IMR-90 (cell line): ENCODE results near the gene IGSF9B. TPM values are rescaled to one million over a fixed set of nuclear protein-coding genes. Genes with fewer than 3 reads are reported as not detected.

ENCODE experiments used
- ATAC-seq: fragments of 200-7000 bp; cut with Tn5 transposase; 2 replicates; pipeline ENCODE4 v1.9.1; 2020; ENCODE audit warnings: low read depth, mild to moderate bottlenecking, moderate library complexity
- BruUV-seq: library from RNA; stranded (reverse); fragments of 400-500 nt; replicated peaks from 2 replicates; lab custom pipeline; 2021; lab: Mats Ljungman, UMichigan
- CTCF ChIA-PET: fragments of 300-600 bp; formaldehyde crosslinking; extraction: SDS; loops from one replicate; lab custom pipeline; 2021; ENCODE audit warnings: antibody characterized with exemption; lab: Yijun Ruan, JAX
- POLR2A ChIA-PET: fragments of 300-600 bp; sonication (Branson Sonifier 250); formaldehyde crosslinking; loops from one replicate; lab custom pipeline; 2022; ENCODE audit warnings: antibody characterized with exemption; ENCODE audit not compliant: unreplicated experiment; lab: Charles Lee
- DNase-seq: peaks from one replicate; pipeline ENCODE4 v3.0.0; 2013
- H2AFZ ChIP-seq: replicated peaks from 2 replicates; pipeline ENCODE3; 2013; ENCODE audit warnings: low read length, mild to moderate bottlenecking; ENCODE audit not compliant: poor library complexity
- H2AK5ac ChIP-seq: 2 replicates; pipeline ENCODE4 v1.6.1; 2013; ENCODE audit warnings: low read depth, low read length, inconsistent platforms
- H2AK9ac ChIP-seq: replicated peaks from 2 replicates; pipeline ENCODE3; 2013; ENCODE audit warnings: mild to moderate bottlenecking, low read depth, low read length, moderate library complexity; ENCODE audit not compliant: poor library complexity
- H2BK120ac ChIP-seq: 2 replicates; pipeline ENCODE4 v1.6.1; 2013; ENCODE audit warnings: low read depth, low read length, inconsistent platforms
- H2BK15ac ChIP-seq: 3 replicates; pipeline ENCODE4 v1.6.1; 2013; ENCODE audit warnings: low read depth, low read length, inconsistent platforms
- H2BK20ac ChIP-seq: 2 replicates; pipeline ENCODE4 v1.6.1; 2013; ENCODE audit warnings: low read depth, mild to moderate bottlenecking, inconsistent platforms, low read length, moderate library complexity
- H2BK5ac ChIP-seq: 2 replicates; pipeline ENCODE4 v1.6.1; 2013; ENCODE audit warnings: mild to moderate bottlenecking, low read depth, low read length, inconsistent platforms; ENCODE audit not compliant: poor library complexity, severe bottlenecking
- H3K14ac ChIP-seq: replicated peaks from 2 replicates; pipeline ENCODE4 v1.6.1; 2013; ENCODE audit warnings: low read depth, low read length, inconsistent platforms
- H3K18ac ChIP-seq: 2 replicates; pipeline ENCODE4 v1.6.1; 2013; ENCODE audit warnings: low read depth, low read length, control low read depth
- H3K23ac ChIP-seq: 2 replicates; pipeline ENCODE4 v1.6.1; 2013; ENCODE audit warnings: low read depth, low read length, inconsistent platforms
- H3K27ac ChIP-seq: 2 replicates; pipeline ENCODE4 v1.5.1; 2013; ENCODE audit warnings: mild to moderate bottlenecking, control low read depth, low read length; ENCODE audit not compliant: insufficient read depth
- H3K27me3 ChIP-seq: 2 replicates; pipeline ENCODE4 v1.6.1; 2013; ENCODE audit warnings: low read length; ENCODE audit not compliant: control insufficient read depth, insufficient read depth
- H3K36me3 ChIP-seq: 2 replicates; pipeline ENCODE4 v1.6.1; 2013; ENCODE audit warnings: low read length, mixed read lengths; ENCODE audit not compliant: control insufficient read depth, insufficient read depth
- H3K4ac ChIP-seq: 2 replicates; pipeline ENCODE4 v1.6.1; 2013; ENCODE audit warnings: low read depth, low read length, inconsistent platforms
- H3K4me1 ChIP-seq: 2 replicates; pipeline ENCODE4 v1.6.1; 2013; ENCODE audit warnings: low read length, mixed read lengths; ENCODE audit not compliant: control insufficient read depth, insufficient read depth
- H3K4me2 ChIP-seq: 2 replicates; pipeline ENCODE4 v1.6.1; 2013; ENCODE audit warnings: low read depth, mild to moderate bottlenecking, control low read depth, low read length, moderate library complexity
- H3K4me3 ChIP-seq: 2 replicates; pipeline ENCODE4 v1.5.1; 2013; ENCODE audit warnings: low read depth, mild to moderate bottlenecking, control low read depth, low read length, moderate library complexity; ENCODE audit not compliant: insufficient read depth
- H3K56ac ChIP-seq: 2 replicates; pipeline ENCODE4 v1.6.1; 2013; ENCODE audit warnings: low read length, inconsistent platforms; ENCODE audit not compliant: insufficient read depth; ENCODE audit errors: extremely low read depth
- H3K79me1 ChIP-seq, 2 experiments: 2 replicates each; pipeline ENCODE4 v1.6.1; 2013; ENCODE audit warnings: low read length in 2 of 2, inconsistent platforms in 1 of 2, low read depth in 1 of 2
- H3K9ac ChIP-seq: 2 replicates; pipeline ENCODE4 v1.6.1; 2013; ENCODE audit warnings: low read depth, low read length, control low read depth
- H3K9me1 ChIP-seq: 2 replicates; pipeline ENCODE4 v1.6.1; 2013; ENCODE audit warnings: low read length, inconsistent platforms; ENCODE audit not compliant: insufficient read depth
- H3K9me3 ChIP-seq: 2 replicates; pipeline ENCODE4 v1.6.1; 2013; ENCODE audit warnings: low read length; ENCODE audit not compliant: control insufficient read depth, insufficient read depth
- H4K20me1 ChIP-seq: 2 replicates; pipeline ENCODE4 v1.6.1; 2013; ENCODE audit warnings: low read length, inconsistent platforms; ENCODE audit not compliant: insufficient read depth
- H4K5ac ChIP-seq: 2 replicates; pipeline ENCODE4 v1.6.1; 2013; ENCODE audit warnings: mild to moderate bottlenecking, low read depth, low read length, control low read depth
- H4K8ac ChIP-seq, 2 experiments: 2 replicates each; pipeline ENCODE4 v1.6.1; 2013; ENCODE audit warnings: low read depth in 2 of 2, low read length in 2 of 2, control low read depth in 1 of 2, inconsistent platforms in 1 of 2
- H4K91ac ChIP-seq: 2 replicates; pipeline ENCODE4 v1.6.1; 2013; ENCODE audit warnings: low read depth, low read length, inconsistent platforms; ENCODE audit not compliant: insufficient read depth
- BHLHE40 ChIP-seq: fragments of 150-350 bp; IDR thresholded peaks from 2 replicates; pipeline ENCODE4 v1.6.1; 2016; ENCODE audit warnings: mild to moderate bottlenecking, low read depth, low read length
- CEBPB ChIP-seq: IDR thresholded peaks from 2 replicates; pipeline ENCODE4 v1.6.1; 2012; ENCODE audit warnings: low read depth, low read length, improper control_type of control experiment
- CHD1 ChIP-seq: IDR thresholded peaks from 2 replicates; pipeline ENCODE4 v1.6.1; 2012; ENCODE audit warnings: low read depth, low read length, improper control_type of control experiment
- FOS ChIP-seq: fragments of 150-350 bp; IDR thresholded peaks from 2 replicates; pipeline ENCODE4 v1.6.1; 2016; ENCODE audit warnings: low read depth, low read length
- MAFK ChIP-seq: IDR thresholded peaks from 2 replicates; pipeline ENCODE4 v1.6.1; 2012; ENCODE audit warnings: low read depth, low read length, improper control_type of control experiment
- MAZ ChIP-seq: IDR thresholded peaks from 2 replicates; pipeline ENCODE4 v1.6.1; 2012; ENCODE audit warnings: low read depth, mild to moderate bottlenecking, low read length, improper control_type of control experiment, moderate library complexity, borderline replicate concordance
- NFE2L2 ChIP-seq: fragments of 150-350 bp; IDR thresholded peaks from 2 replicates; pipeline ENCODE4 v1.6.1; 2016; ENCODE audit warnings: low read depth, mild to moderate bottlenecking, low read length
- RCOR1 ChIP-seq: IDR thresholded peaks from 2 replicates; pipeline ENCODE4 v1.6.1; 2012; ENCODE audit warnings: mild to moderate bottlenecking, low read length, improper control_type of control experiment; ENCODE audit not compliant: insufficient replicate concordance
- RFX5 ChIP-seq: IDR thresholded peaks from 2 replicates; pipeline ENCODE4 v1.8.0; 2012; ENCODE audit warnings: low read depth, mild to moderate bottlenecking, low read length, moderate library complexity
- WGBS, 2 experiments: methylation state at CpG; one replicate each; pipeline versions ENCODE4 v1.1.5 to v1.1.7; 2013; ENCODE audit warnings: missing lambda C conversion rate in 2 of 2; ENCODE audit not compliant: insufficient read length in 1 of 2; ENCODE audit errors: extremely low coverage in 2 of 2; 5-methylcytosine and 5-hydroxymethylcytosine counted together
- dilution Hi-C: fragments of 300-500 bp; cut with HindIII; formaldehyde crosslinking; loops from one replicate; pipeline ENCODE4 v1.14.3; 2018; ENCODE audit warnings: low sequenced_read_pairs; ENCODE audit not compliant: unreplicated experiment
- in situ Hi-C: fragments of 300-500 bp; cut with MboI; formaldehyde crosslinking; loops from 3 replicates; pipeline ENCODE4 v1.14.3; 2019; ENCODE audit warnings: low sequenced_read_pairs, inconsistent platforms, mixed read lengths
- intact Hi-C: fragments of 100-400 bp; cut with micrococcal nuclease; formaldehyde crosslinking; loops from 2 replicates; pipeline ENCODE4 v1.10.0; 2022
- polyA plus RNA-seq, 3 experiments: library from polyadenylated mRNA; depleted of rRNA; stranded (reverse); fragments of >200 nt; gene quantifications; 2 replicates each; pipeline ENCODE4 v1.2.3, GENCODE V29; 2012; ENCODE audit warnings: low replicate concordance in 1 of 3
- total RNA-seq: library from RNA; depleted of rRNA; stranded (reverse); fragments of >200 nt; gene quantifications from 2 replicates; pipeline ENCODE4 v1.2.3, GENCODE V29; 2012
- TF ChIP-seq, protein P1 (sequence below): conservative IDR thresholded peaks from 2 replicates; pipeline ENCODE4 v1.5.1; 2012; ENCODE audit warnings: mild to moderate bottlenecking, low read depth, low read length, improper control_type of control experiment
- TF ChIP-seq, protein P2 (sequence below): fragments of 150-350 bp; IDR thresholded peaks from 2 replicates; pipeline ENCODE4 v1.6.1; 2016; ENCODE audit warnings: low read depth, mild to moderate bottlenecking, low read length, moderate library complexity, borderline replicate concordance

IGSF9B gene
- total and polyA plus RNA-seq, 2 of the 4 experiments (the other 2 are of a cell fraction) = under 0.01 to 0.10 TPM

DNA sequence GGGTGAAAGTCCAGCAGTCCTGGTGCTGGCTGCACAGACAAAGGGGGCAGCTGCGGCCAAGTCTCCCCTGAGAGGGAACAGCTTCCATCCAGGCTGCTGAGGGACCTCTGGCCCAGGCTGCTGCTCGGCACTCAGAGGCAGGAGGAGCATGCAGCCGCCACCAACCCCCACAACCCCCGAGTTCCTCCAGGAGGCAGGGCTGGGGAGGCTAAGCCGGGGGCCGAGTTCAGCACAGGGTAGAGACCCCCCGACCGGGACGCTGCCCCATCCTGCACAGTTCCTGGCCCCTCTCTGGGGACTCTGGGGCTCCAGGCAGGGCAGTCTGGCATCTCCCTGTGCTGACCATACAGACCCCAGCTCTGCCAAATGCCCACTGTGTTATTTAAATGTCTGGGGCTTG is 20.2 kb downstream of the IGSF9B start:
- no peak overlapping the region for H3K9ac ChIP-seq
- H2BK5ac ChIP-seq = no peak overlapping the region
- POLR2A ChIA-PET = no interaction called here
- H3K27ac ChIP-seq = no peak overlapping the region
- no peaks in the 10 kb centered on the region for H3K9me1 ChIP-seq
- no peaks in the 10 kb centered on the region; the same call in 1 of the 2 replicates for H3K9me3 ChIP-seq
- H2BK15ac ChIP-seq = no peak overlapping the region
- H3K79me1 ChIP-seq = no peaks in the 10 kb centered on the region
- no peak overlapping the region for H3K4ac ChIP-seq
- H3K4me3 ChIP-seq = no peak overlapping the region
- H3K4me1 ChIP-seq = no peaks in the 10 kb centered on the region
- H2BK20ac ChIP-seq = no peak overlapping the region
- in situ Hi-C loops = no loop called here
- no peak overlapping the region for H4K8ac ChIP-seq
- H4K20me1 ChIP-seq = no peaks in the 10 kb centered on the region
- H2AK9ac ChIP-seq = no peak overlapping the region
- DNase-seq (no peak), ATAC-seq (no peak)
- BruUV-seq = no TSS peak
- no peaks in the 10 kb centered on the region for H3K36me3 ChIP-seq
- H3K18ac ChIP-seq = no peak overlapping the region
- H3K14ac ChIP-seq = no peak overlapping the region
- H3K27me3 ChIP-seq = no peaks in the 10 kb centered on the region
- TF ChIP-seq NFE2L2 (no peak), RCOR1 (no peak), FOS (no peak), CEBPB (no peak), MAZ (no peak), CHD1 (no peak), RFX5 (no peak), BHLHE40 (no peak), MAFK (no peak)
- TF ChIP-seq, protein P1, sequence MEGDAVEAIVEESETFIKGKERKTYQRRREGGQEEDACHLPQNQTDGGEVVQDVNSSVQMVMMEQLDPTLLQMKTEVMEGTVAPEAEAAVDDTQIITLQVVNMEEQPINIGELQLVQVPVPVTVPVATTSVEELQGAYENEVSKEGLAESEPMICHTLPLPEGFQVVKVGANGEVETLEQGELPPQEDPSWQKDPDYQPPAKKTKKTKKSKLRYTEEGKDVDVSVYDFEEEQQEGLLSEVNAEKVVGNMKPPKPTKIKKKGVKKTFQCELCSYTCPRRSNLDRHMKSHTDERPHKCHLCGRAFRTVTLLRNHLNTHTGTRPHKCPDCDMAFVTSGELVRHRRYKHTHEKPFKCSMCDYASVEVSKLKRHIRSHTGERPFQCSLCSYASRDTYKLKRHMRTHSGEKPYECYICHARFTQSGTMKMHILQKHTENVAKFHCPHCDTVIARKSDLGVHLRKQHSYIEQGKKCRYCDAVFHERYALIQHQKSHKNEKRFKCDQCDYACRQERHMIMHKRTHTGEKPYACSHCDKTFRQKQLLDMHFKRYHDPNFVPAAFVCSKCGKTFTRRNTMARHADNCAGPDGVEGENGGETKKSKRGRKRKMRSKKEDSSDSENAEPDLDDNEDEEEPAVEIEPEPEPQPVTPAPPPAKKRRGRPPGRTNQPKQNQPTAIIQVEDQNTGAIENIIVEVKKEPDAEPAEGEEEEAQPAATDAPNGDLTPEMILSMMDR = no peak
- TF ChIP-seq, protein P2, sequence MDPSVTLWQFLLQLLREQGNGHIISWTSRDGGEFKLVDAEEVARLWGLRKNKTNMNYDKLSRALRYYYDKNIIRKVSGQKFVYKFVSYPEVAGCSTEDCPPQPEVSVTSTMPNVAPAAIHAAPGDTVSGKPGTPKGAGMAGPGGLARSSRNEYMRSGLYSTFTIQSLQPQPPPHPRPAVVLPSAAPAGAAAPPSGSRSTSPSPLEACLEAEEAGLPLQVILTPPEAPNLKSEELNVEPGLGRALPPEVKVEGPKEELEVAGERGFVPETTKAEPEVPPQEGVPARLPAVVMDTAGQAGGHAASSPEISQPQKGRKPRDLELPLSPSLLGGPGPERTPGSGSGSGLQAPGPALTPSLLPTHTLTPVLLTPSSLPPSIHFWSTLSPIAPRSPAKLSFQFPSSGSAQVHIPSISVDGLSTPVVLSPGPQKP = no peak
- H3K56ac ChIP-seq = no peak overlapping the region
- H4K91ac ChIP-seq = no peak overlapping the region
- H4K5ac ChIP-seq = no peak overlapping the region
- H2AK5ac ChIP-seq = no peak overlapping the region
- no peak overlapping the region for H3K23ac ChIP-seq
- no peak overlapping the region for H2AFZ ChIP-seq
- intact Hi-C loops = no loop called here
- CTCF ChIA-PET = no interaction called here
- 15% methylated on average over 4 of the region's 9 CpGs; no CpG with 5 or more reads in 1 of the 2 experiments for WGBS, 2 experiments
- dilution Hi-C loops = no loop called here
- H3K4me2 ChIP-seq = no peak overlapping the region
- H2BK120ac ChIP-seq = no peak overlapping the region
